GM19328 (cell line): ENCODE data around the gene TGM6.

Source experiments
- ATAC-seq: cut with Tn5 transposase; IDR thresholded peaks from one replicate; pipeline ENCODE4 v1.9.1; 2021; ENCODE audit warnings: mild to moderate bottlenecking, moderate library complexity; ENCODE audit not compliant: unreplicated experiment

The TGM6 gene

DNA sequence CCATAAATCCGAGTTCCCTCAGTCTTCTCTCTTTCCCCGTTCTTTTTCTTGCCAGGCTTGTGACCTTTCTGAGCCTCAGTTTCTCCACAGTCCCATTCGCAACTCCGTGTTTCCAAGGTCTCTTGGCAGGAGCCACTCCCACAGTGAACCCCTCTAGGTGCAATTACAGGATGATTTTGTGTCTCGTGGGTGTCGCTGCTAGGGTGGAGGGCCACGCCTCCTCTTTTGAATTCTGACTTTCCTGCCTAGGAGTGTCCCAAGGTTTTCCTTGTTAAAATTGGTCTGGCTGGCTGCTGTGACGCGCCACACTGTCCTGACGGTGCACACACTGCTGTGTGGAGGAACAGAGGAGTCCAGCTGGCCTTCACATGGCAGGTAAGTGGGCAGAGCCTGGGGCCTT is at the start of gene TGM6:
Gene TGM6 (plus strand): TSS at position 301 of the 400 bp plus-strand sequence. CDS start 68 bp downstream, at position 369.
- no peak for ATAC-seq

- ATAC-seq: no peak
Observed at GRCh38 chr20:2331106-2331505, 49.6 kb upstream of the TGM6 start.

DNA sequence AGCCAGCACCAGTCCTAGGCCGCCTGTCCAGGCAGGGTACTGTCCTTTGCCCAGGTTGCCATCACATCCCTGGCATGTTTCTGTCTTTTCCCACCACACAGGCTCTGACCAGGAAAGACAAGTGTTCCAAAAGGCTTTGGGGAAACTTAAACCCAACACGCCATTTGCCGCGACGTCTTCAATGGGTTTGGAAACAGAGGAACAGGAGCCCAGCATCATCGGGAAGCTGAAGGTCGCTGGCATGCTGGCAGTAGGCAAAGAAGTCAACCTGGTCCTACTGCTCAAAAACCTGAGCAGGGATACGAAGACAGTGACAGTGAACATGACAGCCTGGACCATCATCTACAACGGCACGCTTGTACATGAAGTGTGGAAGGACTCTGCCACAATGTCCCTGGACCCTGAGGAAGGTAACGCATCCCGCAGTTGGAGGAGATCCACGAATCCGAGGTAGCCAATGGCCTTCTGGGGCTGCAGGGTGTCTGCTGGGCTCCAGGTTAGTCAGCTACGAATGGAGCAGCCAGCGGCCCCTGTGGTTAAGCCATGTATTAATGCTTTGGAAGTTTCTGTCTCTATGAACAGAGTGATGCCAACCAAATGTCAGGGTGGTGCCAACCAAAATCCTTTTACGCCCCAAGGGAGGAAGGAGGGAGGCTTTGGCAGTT is 48.7 kb upstream of the TGM6 start:
- no peak for ATAC-seq

- no peak for ATAC-seq
Observed at GRCh38 chr20:2332711-2333110, 48.0 kb upstream of the TGM6 start.

GRCh38 chr20:2333821-2334220 is 46.9 kb upstream of the TGM6 start:
- ATAC-seq: no peak

DNA sequence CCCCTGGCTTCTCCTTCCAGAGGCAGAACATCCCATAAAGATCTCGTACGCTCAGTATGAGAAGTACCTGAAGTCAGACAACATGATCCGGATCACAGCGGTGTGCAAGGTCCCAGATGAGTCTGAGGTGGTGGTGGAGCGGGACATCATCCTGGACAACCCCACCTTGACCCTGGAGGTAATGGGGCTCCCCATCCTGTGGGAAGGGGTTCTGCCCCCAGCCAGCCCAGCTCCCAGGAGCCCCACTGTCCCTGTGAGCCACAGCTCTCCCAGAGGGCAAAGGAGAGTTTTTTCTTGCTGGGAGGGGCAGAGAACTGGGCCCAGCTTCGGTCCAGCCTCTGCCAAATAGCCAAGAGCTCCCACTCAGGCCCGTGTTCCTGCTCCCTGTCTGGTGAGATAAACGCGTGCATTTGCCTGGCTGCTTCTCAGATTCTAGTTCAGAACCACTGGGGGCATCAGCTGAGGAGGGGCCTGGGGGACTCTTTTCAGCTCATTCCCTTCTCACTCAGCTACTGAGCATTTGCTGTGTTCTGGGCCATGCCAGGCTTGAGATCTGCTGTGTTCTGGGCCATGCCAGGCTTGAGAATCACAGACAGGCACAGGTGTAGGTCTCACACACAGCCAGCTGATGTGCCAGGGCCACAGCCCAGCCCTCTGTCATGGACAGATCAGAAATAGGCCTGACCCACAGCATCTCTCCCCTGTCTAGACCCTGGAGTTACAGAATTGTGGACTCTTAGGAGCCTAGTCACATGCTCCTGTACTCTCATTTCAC is 45.4 kb upstream of the TGM6 start:
- no peak for ATAC-seq

- ATAC-seq: no peak
Observed at GRCh38 chr20:2336471-2336870, 44.2 kb upstream of the TGM6 start.

- no peak for ATAC-seq
Observed at GRCh38 chr20:2337142-2337541, 43.6 kb upstream of the TGM6 start.

- ATAC-seq: no peak
Observed at GRCh38 chr20:2338411-2339066, 42.2 kb upstream of the TGM6 start.

DNA sequence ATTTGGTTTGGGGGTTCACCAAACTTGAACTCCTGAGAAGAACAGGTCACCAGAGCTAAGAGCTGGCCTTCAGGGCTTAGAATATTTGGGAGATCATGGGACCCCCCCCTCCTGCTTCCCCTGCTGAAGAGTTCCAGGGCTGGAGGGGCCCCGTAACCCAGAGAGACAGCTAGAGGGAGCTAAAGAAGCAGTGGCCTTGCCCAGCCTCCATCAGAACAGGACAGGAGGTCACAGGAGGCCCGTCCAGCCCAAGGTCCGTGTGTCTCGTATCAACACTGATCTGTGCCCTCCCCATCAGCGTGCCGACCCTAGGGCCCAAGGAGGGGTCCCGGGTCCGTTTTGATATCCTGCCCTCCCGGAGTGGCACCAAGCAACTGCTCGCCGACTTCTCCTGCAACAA is 40.6 kb upstream of the TGM6 start:
- no peak for ATAC-seq

DNA sequence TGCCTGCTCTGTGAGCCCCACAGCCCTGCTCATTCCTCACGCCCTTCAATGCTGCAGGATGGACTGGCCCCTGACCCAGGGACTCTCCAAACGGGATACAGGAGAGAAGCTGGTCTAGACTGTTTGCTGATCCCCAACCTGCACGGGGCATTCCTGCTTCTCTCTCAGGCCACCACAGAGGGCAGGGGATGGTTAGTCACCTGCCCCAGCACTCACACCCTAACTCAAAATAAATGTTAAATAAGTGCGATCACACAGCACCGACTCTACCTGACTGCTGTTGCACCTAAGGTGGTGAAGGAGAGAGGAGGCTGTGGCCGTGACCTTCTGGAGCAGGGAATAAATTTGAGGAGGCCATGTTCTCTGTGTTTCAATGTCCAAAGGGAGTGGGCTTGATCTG is 39.9 kb upstream of the TGM6 start:
- no peak for ATAC-seq

- ATAC-seq: no peak
Observed at GRCh38 chr20:2341336-2341735, 39.4 kb upstream of the TGM6 start.

DNA sequence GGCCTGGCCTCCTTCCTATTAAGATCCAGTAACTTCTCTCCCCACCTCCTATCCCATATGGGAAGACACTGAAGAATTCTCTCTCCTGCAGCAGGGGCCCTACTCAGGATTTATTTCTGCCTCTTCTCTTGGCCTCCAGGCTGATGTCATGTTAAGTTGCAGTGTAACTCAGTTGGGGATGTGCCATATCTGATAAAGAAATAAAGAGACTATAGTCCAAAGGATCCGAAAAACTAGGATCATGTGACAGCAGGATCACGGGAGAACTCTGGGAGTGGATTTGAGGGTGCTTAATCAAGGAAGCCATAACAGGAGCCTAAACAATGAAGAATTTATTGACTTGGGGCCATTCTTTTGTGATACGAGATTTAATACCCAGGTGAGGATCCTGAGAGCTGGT is 38.5 kb upstream of the TGM6 start:
- no peak for ATAC-seq

GRCh38 chr20:2346188-2346587 is 34.5 kb upstream of the TGM6 start:
- no peak for ATAC-seq

DNA sequence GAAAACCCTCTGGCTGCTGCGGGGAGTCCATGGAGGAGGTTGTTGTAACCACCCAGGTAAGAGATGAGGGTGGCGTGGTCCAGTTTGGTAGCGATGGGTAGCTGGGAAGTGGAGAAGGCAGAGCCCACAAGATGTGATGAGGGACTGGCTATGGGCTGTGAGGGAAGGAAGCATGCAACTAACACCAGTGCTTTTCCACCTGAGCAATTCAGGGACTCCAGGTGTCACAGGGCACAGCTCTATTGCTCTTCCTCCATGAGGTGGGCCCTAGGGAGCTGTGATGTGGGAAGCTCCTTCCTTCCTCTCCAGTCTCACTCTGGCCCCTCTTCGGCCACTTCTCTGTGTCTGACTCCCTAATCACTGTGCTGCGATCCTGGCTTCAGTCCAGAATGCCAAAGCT is 32.4 kb upstream of the TGM6 start:
- ATAC-seq: no peak

GRCh38 chr20:2349801-2350200 is 30.9 kb upstream of the TGM6 start:
- ATAC-seq: no peak

- ATAC-seq: no peak
Observed at GRCh38 chr20:2350606-2351005, 30.1 kb upstream of the TGM6 start.

DNA sequence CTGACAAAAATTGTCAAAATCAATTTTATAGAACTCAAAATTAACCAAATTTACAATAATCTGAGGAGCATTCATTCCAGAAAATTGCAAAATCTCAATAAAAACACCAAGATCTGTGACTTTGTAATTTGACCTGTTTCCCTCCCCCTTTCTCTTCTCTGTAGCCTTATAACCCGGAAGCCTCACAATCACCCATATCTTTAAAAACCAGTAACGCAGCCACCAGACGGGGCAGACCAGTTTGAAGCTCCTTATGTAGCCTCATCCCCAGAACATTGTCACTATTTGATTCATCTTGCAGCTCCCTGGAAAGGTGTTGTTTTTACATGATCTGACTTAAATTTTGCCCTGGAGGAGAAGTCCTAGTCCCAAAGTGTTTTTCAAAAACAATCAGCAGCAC is 27.5 kb upstream of the TGM6 start:
- no peak for ATAC-seq

DNA sequence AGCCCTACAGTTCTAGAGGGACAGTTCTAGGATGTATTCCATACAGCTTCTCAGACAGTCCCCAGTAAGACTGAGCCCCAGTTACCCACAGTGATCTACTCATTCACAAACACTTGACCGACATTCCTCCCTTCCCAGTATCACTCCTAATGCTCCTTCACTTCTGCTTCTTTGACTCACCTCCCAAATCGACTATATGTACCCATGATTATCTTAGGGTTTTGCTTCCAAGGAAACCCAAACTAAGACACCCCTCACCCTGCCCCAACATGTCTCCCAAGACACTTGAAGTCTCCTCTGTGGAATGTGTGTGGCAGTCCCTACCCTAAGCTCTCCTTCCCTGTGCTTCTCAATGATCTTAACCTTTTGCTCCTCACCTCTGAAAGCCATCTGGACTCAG is 23.6 kb upstream of the TGM6 start:
- no peak for ATAC-seq

GRCh38 chr20:2358006-2358405 is 22.7 kb upstream of the TGM6 start:
- no peak for ATAC-seq

DNA sequence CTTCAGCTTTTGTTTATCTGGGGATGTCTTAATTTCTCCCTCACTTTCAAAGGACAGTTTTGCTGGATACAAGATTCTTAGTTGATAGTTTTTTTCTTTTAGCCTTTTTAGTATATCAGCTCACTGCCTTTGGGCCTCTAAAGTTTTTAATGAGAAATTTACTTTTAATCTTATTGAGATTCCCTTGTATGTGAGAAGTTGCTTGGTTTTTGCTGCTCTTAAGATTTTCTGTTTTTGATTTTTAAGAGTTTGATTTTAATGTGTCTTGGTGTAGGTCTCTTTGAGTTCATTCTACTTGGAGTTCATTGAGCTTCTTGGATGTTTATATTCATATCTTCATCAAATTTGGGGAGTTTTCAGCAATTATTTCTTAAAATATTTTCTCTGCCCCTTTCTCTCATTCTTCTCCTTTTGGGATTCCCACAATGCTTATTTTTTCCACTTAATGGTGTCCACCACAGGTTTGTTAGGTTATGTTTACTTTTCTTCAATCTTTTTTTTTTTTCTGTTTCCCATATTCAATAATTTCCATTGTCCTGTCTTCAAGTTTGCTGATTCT is 19.6 kb upstream of the TGM6 start:
- no peak for ATAC-seq

DNA sequence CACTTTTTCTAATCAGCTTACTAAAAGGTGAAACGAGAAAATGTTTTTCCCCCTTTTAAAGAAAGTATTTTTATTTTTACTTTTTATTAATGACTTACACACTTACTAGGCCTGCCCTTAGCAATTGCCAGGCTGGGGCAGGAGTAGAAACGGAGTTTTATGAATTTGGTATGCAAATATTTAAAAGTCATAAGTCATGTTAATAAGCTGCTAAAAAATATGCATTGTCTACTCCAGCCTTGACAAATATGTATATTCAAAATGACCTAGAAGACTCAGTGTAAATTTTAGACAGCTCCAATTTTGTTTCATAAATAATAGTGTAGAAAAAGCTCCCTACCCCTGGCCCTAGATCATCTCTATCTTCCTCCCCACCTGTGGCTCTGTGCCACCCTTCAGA is 17.5 kb upstream of the TGM6 start:
- no peak for ATAC-seq
